SK-N-SH (cell line): Measurements from ENCODE around the gene GRB10.

ENCODE experiments used
- ELF1 ChIP-seq: IDR thresholded peaks from 2 replicates; pipeline ENCODE4 v1.4.0; 2012
- EZH2phosphoT487 ChIP-seq: fragments of 200-600 bp; sonication (generic); IDR thresholded peaks from 2 replicates; pipeline ENCODE4 v1.6.1; 2017; ENCODE audit warnings: low read depth, mixed run types, mild to moderate bottlenecking, antibody characterized with exemption, moderate library complexity, borderline replicate concordance
- POLR2AphosphoS5 ChIP-seq: IDR thresholded peaks from 2 replicates; pipeline ENCODE4 v1.6.1; 2012; ENCODE audit warnings: low read depth, low read length
- RAD21 ChIP-seq: IDR thresholded peaks from 2 replicates; pipeline ENCODE4 v1.6.1; 2012; ENCODE audit warnings: mild to moderate bottlenecking, low read length
- RXRA ChIP-seq: IDR thresholded peaks from 2 replicates; pipeline ENCODE4 v1.4.0; 2012; ENCODE audit warnings: low read depth, mild to moderate bottlenecking, borderline replicate concordance
- TEAD4 ChIP-seq: IDR thresholded peaks from 2 replicates; pipeline ENCODE4 v1.4.0; 2012; ENCODE audit warnings: mild to moderate bottlenecking, borderline replicate concordance; ENCODE audit not compliant: insufficient read depth
- TF ChIP-seq, protein P1 (sequence below): fragments of 200-600 bp; sonication (generic); IDR thresholded peaks from 2 replicates; pipeline ENCODE4 v1.6.1; 2017; ENCODE audit warnings: antibody characterized with exemption, mild to moderate bottlenecking, moderate library complexity
- TF ChIP-seq, protein P2 (sequence below): IDR thresholded peaks from 2 replicates; pipeline ENCODE4 v1.4.0; 2012; ENCODE audit warnings: low read depth

DNA sequence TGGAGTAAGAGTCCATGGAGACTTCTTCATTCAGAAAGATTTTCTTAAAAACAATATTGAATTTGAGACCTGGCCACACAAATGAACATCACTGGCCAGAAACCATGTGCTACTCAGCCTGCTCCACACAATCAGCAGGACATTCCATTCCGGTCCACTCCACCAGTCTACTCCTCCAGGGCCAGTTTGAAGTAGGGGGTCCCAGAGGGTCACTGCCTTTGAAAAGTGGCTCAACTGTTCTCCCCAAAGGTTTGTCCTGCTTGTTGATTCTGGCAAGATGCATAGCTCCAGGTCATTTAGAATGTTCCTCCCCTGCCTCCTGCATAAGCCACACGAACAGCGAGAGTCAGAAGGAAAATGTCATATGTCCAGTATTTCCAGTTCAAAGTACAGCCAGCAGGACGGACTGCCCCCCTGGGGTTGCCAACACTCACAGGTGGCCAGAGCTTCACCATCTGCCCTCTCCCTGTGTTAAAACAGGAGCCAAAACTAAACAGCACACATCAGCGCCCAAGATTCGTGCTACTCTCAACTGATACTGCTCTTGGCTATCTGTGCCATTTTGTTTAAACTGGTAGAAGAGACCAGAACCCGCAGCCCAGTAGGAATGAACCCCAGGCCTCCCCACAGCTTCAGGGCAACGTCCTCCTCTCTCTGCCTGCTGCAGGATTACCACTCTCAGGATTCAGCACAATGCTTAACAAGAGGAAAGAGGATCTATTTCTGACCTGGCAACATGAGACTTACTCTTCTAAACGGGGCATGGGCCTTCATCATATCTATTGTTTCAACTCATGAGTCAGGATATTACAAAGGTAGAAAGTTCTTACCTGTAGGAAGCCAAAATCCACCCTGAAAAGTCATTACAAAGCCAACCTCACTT is 11.3 kb downstream of the GRB10 start:
- TF ChIP-seq POLR2AphosphoS5 (no peak), TEAD4 (no peak), RAD21 (no peak), ELF1 (no peak), RXRA (no peak), EZH2phosphoT487 (no peak)
- TF ChIP-seq, protein P1, sequence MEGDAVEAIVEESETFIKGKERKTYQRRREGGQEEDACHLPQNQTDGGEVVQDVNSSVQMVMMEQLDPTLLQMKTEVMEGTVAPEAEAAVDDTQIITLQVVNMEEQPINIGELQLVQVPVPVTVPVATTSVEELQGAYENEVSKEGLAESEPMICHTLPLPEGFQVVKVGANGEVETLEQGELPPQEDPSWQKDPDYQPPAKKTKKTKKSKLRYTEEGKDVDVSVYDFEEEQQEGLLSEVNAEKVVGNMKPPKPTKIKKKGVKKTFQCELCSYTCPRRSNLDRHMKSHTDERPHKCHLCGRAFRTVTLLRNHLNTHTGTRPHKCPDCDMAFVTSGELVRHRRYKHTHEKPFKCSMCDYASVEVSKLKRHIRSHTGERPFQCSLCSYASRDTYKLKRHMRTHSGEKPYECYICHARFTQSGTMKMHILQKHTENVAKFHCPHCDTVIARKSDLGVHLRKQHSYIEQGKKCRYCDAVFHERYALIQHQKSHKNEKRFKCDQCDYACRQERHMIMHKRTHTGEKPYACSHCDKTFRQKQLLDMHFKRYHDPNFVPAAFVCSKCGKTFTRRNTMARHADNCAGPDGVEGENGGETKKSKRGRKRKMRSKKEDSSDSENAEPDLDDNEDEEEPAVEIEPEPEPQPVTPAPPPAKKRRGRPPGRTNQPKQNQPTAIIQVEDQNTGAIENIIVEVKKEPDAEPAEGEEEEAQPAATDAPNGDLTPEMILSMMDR, result no peak
- TF ChIP-seq, protein P2, sequence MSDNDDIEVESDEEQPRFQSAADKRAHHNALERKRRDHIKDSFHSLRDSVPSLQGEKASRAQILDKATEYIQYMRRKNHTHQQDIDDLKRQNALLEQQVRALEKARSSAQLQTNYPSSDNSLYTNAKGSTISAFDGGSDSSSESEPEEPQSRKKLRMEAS, result no peak
